ENCODE data around the gene PDE2A.

GRCh38 chr11:72661486-72661885 is 12.7 kb downstream of the PDE2A start:
- TF ChIP-seq, protein P1, sequence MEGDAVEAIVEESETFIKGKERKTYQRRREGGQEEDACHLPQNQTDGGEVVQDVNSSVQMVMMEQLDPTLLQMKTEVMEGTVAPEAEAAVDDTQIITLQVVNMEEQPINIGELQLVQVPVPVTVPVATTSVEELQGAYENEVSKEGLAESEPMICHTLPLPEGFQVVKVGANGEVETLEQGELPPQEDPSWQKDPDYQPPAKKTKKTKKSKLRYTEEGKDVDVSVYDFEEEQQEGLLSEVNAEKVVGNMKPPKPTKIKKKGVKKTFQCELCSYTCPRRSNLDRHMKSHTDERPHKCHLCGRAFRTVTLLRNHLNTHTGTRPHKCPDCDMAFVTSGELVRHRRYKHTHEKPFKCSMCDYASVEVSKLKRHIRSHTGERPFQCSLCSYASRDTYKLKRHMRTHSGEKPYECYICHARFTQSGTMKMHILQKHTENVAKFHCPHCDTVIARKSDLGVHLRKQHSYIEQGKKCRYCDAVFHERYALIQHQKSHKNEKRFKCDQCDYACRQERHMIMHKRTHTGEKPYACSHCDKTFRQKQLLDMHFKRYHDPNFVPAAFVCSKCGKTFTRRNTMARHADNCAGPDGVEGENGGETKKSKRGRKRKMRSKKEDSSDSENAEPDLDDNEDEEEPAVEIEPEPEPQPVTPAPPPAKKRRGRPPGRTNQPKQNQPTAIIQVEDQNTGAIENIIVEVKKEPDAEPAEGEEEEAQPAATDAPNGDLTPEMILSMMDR (IDR thresholded peaks at IDR 0.05) = no peak
- TF ChIP-seq POLR2A (IDR thresholded peaks at IDR 0.05) = no peak
